ENCODE results near the gene RNF222.
"Not testable (repeated sequence)": the region's sequence is repeated elsewhere in the genome, so short reads cannot be mapped to it uniquely, and the experiment has no call there.

The RNF222 gene

GRCh38 chr17:8410883-8411238 is 13.2 kb upstream of the RNF222 start:
- DNase-seq: no peak

GRCh38 chr17:8409966-8410882 is 12.6 kb upstream of the RNF222 start:
- DNase-seq: peak; percentile 61

DNA sequence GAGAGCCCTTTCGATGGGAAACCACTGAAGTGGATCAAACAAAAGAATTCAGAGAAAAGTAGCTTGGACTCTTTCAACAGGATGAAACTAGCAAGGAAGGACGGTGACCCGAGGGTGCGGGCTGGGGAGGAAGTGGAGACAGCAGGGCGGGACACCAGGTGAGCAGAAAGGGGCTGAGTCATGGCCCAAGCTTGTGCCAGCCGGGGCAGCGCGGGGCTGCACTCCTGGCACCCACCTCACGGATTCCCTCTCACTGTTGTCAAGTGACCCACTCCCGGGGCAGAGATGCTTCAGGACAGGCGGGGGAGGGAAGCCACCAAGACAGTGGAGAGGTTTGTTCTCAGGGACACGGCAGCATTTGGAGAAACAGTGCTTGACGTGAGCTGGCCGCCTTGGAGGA is 10.7 kb upstream of the RNF222 start:
- no peak for DNase-seq

DNA sequence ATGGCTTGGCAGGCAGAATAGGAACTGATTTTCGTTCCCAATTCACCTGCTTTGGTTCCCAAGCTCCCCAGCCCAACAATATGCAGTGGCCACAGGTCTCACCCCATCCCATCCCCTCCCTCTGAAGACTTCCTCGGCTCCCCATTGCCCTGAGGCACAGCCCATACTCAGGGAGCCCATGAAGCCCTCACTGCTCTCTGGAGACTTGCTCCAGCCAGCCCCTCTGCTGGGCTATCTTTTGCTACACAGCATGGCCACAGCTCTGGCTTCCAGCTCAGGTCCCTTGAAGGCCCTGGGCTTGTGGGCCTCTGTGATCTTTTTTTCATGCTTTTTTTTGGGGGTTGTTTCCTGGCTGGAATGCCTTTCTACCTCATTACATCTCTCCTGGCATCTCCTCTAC is 8.5 kb upstream of the RNF222 start:
- no peak for DNase-seq

DNA sequence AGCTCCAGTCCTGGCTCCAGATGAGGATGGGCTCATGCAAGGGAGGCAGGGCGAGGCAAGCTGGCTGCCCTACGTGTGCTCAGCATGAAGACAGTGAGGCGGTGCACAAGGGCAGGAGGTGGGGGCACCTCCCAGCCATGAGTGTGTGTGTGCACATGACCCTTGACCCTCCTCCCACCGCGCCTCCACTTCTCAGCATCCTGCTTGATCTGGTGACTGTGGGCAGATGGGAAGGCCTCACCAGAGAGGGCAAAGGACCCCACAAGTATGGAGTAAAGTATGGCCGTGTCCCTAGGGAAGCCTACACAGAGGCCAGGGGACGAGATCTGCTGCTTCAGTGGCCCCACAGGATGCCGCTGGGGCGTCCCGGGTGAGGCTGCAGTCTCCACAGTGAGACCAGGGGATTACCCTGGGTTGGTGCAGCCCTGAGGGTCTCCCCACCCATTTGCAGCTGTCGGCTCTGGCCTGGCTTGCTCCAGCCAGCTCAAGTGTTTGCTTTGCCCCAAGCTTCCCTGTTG is 7.9 kb upstream of the RNF222 start:
- no peak for DNase-seq

GRCh38 chr17:8402921-8403536 is 5.4 kb upstream of the RNF222 start:
- no peak for DNase-seq

- no peak for DNase-seq
Measured at GRCh38 chr17:8401107-8401506, 3.5 kb upstream of the RNF222 start.

GRCh38 chr17:8398980-8399379 is 1.4 kb upstream of the RNF222 start:
- no peak for DNase-seq

- DNase-seq: not testable (repeated sequence)
Measured at GRCh38 chr17:8394497-8394896, 3.1 kb downstream of the RNF222 start.

DNA sequence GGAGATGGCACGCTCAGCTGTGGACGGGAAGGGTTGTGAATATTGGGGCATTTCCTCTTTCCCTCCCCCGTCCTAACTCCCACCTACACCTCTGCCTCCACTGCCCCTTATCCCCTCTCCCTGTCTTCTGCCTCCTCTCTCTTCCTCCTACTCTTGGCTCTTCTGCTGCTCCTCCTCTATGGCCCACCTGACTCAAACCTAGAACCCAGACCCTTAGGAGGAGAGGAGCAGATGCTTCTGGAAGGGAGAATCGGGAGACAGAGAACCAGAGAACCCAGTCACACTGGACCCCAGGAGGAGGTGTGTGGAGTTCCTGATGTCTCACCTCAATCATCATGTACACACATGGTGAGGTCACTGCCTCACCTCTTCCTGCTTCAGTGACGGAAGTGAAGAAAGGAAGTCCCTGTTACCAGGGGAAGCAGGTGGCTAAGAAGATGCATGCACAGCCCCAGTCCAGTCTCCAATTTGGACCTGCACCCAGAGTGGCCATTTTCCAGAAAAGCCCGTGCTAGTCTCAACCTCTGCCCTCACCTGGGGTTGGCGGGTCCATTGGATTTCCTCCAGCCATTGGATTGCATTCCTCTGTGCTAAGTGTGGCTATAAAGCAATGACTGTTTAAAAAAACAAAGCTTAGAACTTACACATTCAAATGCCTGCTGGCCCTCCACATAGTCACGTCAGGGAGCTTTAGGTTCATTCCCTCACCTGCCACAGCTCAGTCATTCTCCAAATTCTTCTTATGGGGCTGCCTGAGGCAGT is 4.0 kb downstream of the RNF222 start:
- DNase-seq: no peak

DNA sequence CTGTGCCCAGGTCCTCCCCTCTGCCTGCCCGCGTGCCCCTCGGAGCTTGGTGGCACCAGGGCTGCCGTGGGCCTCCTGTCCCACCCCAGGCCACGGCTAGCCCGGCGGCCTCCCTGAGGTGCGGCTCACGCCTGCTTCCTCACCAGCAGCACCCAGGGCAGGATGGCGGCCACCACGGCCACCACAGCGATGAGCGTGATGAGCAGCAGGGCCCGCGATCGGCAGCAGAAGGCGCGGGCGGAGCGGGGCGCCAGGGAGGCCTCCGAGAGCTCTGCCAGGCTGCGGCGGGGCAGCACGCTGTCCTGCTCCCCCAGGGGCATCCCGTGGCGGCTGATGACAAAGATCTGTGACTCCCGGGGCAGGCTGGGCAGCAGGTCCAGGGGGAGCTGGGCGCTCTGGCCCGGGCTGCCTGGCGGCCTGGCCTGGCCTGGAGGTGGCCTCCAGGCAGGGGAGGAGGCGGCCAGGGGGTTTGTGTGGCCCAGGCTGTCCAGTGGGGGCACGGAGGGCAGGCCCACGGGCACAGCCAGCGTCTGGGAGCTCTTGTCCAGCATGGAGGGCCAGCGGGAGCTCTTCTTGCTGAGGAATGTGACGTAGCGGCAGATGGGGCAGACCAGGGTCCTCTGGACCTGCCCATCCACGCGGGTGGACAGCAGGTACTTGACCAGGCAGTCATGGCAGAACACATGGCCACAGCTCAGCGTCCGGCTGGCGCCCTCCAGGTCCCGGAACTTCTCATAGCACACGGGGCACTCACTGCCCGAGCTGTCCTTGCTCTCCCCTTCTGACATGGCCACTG is 4.8 kb downstream of the RNF222 start:
- no peak for DNase-seq

- DNase-seq: no peak
Measured at GRCh38 chr17:8392274-8392673, 5.4 kb downstream of the RNF222 start.

DNA sequence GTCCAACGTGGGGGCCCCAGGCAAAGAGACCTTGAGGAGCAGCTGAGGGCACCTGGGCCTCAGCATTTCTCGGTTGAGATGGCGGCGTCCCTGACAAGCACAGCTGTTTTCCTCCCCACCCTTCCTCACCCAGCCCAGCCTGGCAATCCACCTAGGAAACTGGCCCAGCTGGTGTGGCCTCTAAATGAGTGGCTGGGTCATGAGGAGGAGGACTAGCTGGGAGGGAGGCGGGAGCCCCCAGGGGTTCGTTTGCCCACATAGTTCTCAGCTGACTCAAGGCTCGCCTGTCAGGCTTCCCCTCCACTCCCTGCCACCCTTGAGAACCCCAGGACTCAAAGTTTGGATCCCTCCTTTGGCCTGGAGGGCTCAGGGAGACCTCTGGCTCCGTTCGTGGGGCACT is 5.9 kb downstream of the RNF222 start:
- DNase-seq: no peak

DNA sequence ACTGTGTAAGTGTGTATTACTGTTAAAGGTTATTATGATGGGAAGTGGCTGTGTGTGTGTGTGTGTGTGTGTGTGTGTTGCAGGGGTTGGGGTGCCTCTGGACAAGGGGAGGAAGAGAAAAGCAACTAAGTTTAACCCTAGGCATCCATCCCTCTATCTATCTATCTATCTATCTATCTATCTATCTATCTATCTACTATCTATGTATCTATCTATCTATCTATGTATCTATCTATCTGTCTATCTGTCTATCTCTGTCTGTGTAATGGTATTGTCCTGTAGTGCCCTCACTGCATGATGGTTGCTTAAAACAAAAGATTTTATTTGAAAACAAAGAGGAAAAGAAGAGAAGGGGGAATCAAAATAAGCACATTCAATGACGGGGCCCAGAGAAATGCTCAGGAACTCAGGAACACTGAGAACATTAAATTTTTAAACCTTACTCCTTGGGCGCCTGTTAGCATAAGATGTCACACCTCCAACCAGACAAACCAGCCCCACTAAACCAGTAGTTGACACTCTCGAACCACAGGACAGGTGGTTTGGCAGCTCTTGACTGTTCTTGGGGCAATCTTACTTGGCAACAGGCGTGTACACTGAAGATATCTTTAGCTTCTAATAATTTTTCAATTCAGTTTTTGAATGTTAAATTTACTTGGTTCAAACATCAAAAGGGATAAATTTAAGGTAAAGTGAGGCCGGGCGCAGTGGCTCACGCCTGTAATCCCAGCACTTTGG is 9.5 kb downstream of the RNF222 start:
- no peak for DNase-seq

GRCh38 chr17:8386841-8387240 is 10.8 kb downstream of the RNF222 start:
- DNase-seq: no peak

- no peak for DNase-seq
Measured at GRCh38 chr17:8384801-8385378, 12.7 kb downstream of the RNF222 start.

- peak; percentile 91 for DNase-seq
Measured at GRCh38 chr17:8383143-8383822, 14.3 kb downstream of the RNF222 start, which contains the start of gene RPL26. Gene RPL26, minus strand, starts transcription at chr17:8383193. Its CDS starts 883 bp downstream, at chr17:8382310.

DNA sequence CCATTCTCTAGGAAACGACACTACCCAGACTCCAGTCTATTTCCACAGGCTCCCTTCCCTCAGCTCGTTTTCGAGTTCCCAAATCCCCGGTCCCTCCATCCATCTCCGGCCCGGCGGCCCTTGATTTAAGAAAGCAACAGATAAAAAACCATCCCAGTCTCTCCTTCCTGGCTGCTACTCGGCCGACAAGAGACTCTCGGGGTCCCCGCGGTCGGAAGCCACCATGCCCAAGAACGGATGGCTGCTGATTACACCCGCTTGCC is 14.8 kb downstream of the RNF222 start:
- no peak for DNase-seq

GRCh38 chr17:8382052-8382879 is 15.4 kb downstream of the RNF222 start:
- no peak for DNase-seq

DNA sequence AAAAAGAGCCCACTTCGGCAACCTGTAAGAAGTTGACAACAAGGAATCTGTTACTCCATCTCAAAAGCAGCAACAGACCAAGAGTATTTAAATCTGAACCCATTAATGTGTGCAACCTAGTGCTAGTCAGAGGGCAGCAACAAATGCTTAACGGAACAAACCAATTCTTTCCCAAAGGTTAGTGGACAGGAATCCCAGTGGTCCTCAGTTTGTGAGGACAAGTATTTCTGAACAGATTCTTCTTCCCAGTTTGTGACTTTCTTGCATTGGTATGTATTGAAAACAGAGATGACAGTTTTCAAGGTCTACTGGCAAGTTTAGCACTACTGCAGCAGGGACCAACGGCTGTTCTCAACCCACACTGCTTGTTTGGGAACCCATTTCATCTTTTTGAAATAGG is 17.6 kb downstream of the RNF222 start:
- DNase-seq: no peak

Data from activated effector memory CD4-positive, alpha-beta T cell treated with Interleukin-2 at 50 U/mL for 16 hours (primary cell).